Measurements from ENCODE around the gene TIGD7.

The TIGD7 gene, protein sequence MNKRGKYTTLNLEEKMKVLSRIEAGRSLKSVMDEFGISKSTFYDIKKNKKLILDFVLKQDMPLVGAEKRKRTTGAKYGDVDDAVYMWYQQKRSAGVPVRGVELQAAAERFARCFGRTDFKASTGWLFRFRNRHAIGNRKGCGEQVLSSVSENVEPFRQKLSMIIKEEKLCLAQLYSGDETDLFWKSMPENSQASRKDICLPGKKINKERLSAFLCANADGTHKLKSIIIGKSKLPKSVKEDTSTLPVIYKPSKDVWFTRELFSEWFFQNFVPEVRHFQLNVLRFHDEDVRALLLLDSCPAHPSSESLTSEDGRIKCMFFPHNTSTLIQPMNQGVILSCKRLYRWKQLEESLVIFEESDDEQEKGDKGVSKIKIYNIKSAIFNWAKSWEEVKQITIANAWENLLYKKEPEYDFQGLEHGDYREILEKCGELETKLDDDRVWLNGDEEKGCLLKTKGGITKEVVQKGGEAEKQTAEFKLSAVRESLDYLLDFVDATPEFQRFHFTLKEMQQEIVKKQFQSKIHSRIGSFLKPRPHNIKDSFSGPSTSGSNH

DNA sequence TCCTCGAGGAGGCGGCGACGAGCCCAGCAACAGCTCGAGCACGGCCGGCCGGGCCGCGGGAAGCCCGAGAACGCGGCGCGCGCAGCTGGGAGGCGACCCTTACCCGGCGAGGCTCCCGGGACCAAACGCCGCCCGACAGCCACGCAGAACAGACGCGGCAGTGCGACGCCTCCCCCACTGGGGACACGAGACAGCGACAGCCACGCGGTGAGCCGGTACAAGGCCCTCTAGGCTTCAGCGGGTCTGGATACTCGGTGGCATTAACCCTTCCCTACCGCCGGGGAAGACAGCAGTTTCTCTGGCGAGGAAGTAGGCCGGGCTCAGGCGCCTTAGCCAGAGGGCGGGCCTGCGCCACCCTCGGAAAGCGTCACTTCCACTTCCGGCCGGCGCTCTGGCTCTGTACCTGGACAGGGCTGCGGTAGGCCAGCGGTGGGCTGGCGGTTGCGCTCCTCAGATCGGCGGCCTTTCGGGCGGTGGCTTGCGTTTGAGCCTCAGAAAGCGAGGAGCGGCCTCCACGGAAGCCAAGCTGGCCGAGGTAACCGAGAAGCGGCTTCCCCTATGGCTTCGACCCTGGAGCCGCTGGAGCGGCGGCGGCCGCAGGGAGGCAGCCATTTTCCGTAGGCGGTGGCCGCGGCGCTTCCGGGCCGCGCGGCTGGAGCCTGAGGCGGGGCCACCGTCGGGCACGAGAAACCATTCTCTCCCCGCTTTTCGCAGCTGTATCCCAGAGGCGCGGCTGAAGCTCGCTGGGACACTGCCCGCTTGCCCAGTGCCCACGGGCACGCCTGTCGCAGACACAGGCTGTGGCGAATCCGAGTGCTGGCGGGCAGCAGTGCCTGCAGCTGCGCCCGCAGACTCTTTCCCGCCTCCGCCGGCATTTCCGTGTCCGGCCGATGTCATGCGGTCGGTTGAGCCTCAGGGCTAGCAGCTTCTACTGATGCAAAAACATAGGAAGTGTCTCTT is at the start of gene TIGD7, which contains the start of gene ZNF75A:
Gene TIGD7, minus strand, starts transcription at position 322 of the 960 bp plus-strand sequence. CDS start 4,816 bp downstream, outside the sequence.
Gene ZNF75A, plus strand, starts transcription at position 389 of the 960 bp plus-strand sequence. CDS start 2,932 bp downstream, outside the sequence.
- DNase-seq: peak; percentile 79

DNA sequence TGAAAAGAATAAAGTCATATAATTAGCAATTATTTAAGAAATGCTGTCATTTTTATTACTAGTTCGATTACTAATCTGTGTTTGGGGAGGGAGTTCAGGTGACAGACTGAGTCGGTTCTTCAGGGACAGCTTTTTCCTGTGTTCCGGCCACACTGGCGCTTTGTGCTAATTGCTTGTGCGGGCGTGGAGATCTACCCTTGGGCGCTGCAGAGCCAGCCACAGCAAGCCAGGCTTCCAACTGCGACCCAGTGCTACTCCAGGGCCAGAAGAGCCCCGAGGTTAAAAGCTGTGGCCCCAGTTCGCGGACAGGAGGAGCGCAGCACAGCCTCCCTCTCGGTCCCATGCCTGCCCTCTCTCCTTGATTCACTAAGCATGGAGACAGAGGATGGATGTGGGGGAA is 43.9 kb upstream of the TIGD7 start:
- DNase-seq: no peak

DNA sequence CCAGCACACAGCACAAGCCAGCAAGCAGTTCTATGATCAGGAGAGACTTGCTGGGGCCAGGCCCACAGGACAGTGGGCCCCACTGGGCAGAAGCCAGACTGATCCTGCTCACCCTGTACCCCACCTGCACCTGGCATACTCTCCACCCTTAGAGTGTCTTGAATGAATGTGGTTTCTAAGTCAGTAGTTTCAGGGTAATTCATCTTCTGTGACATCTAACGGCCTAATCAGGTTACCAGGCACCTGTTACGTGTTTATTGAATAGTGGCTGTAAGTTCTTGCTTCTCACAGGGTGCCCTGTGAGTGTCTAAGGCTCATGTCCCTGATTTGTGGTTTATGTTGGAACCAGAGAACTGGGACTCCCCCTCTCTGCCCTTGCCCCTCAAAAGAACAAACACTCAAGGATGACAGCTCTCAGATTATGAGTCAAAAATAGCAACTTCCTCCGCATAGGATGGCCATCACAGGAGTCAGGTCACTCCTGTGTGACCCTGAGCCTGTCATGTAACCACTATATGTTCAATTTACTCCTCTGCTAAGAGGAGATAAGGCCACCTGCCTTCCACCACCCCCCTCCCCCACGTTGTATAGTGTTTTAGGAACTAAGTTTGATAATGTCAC is 43.4 kb upstream of the TIGD7 start:
- DNase-seq: no peak

DNA sequence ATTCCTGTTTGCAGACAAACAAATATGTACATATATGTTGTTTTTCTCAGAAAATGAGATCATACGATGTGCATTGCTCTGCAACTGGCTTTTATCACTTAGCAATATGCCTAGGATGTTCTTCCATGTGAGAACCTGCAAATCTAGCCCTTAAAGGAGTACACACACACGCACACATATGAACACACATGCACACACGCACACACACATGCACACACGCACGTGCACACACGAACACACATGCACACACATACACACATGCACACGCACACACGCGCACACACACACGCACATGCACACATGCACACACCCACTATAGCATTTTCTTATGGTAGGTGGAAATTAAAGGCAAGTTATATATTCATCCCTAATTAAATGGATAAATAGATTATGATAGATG is 42.4 kb upstream of the TIGD7 start:
- DNase-seq: no peak

DNA sequence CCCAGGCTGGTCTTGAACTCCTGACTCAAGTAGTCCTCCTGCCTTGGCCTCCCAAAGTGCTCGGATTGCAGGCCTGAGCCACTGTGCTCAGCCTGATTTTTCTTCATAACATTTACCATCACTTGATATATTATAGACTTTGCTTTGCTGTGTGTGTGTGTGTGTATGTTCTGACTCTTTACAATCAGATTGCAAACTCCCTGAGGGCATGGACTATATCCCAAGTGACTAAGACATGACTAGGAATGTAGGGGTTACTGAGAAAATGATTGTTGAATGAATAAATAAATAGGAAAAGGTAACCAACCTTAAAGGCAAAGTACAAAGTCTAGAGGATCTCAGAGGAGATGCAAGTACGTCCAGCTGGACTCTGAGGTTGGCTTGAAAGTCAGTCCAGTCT is 40.8 kb upstream of the TIGD7 start:
- DNase-seq: no peak

DNA sequence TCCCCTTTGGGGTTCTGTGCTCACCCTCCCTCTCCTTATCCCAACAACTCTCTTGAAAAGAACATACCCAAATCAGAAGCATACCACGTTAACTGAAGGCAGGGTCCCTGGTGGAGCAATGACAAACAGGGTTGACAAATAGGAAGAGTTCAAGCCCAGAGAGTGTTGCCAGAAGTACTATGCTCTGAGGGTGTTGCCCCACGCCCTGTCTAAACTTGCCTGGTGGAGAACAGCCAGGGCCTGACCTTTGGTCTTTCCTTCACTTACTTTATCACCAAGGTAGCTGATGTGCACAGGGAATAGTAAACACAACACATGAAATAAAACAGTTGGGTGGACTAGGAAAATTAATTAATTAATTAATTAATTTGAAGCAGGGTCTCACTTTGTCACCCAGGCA is 23.4 kb upstream of the TIGD7 start:
- no peak for DNase-seq

DNA sequence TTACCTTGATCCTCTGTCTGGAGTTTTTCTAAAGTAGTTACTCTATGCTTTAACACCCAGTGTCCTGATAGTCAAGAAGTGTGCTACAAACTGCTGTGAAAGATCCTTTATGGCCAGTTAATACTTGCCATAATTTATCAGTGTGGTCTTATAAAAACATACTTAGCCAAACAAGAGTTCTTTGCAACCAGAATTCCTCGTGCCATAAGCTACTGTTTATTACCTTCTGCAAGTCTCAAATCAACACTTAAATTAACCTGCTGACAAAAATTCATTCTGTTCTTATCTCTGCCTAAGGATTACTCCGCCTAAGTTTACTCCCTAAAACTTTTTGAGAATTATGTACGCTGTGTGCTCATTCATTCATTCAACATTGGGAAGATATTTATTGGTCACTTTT is 22.9 kb upstream of the TIGD7 start:
- no peak for DNase-seq

DNA sequence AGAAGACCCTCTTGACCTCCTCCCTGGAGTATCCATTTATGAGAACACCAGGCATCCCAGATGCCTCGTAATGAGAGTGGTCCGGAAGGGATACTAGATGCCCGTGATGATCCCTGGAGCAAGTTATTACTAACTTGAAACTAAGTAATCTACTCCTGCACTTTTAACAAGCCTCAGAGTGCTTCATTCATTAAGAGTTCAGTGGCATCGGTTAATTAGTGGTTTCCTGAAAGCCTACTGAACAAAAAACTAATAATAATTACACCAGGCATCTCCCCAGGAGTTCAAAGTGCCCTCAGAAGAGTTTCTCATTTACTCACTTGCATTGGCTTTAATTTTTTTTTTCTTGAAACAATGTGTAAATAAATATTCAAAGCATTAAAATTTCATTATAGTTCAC is 22.3 kb upstream of the TIGD7 start:
- no peak for DNase-seq

DNA sequence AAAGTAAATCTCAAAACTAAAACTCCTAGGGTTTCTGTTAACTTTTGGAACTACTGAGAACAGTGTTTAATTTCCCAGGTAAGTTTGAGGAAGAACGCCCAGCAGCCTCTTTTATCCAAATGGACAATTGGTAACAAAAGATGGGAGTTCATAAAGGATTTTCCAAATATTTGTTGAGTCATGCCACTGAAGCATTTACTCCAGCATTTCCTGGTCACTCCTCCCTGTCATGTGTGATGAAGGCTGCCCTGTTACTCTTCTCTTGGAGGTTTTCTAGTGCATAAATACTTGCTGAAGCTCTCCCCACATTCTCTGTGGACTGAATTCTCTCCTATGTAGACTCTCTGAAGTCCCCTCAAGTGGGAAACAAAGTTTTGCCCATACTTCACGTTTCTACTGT is 16.6 kb upstream of the TIGD7 start:
- DNase-seq: no peak

DNA sequence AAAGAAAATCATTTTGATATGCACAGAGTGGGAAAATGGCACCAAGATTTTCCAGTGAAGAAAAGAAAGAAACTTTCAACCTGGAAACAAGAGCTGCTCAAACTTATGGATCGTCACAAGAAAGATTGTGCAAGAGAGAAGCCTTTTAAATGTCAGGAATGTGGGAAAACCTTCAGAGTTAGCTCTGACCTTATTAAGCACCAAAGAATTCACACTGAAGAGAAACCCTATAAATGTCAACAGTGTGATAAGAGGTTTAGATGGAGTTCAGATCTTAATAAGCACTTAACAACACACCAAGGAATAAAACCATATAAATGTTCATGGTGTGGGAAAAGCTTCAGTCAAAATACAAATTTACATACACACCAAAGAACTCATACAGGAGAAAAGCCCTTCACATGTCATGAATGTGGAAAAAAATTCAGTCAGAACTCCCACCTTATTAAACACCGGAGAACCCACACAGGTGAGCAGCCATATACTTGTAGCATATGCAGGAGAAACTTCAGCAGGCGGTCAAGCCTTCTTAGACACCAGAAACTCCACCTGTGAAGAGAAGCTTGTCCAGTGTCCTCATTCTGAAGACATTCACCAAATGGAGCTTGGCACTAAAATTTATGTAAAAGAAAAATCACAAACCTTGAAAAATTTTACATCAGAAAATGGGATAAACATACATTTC is 12.2 kb upstream of the TIGD7 start:
- DNase-seq: no peak

DNA sequence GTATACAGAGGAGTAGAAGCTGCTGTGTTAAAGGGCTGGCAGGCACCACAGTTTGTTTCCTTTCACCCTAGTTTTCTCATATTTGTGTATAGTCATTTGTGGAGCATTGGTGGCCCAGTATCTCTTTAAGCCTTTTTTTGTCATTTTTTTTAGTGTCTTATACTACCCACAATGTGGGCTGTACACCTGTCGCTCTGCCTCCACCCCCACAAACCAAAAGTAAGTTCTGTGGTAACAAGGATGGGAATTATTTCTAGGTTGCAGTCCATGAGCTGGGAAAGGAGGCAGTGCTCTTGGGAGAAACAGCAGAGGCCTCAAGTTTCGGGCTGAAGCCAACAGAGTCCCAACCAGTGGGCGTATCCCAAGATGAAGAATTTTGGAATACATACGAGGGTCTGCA is 6.3 kb upstream of the TIGD7 start:
- DNase-seq: no peak

DNA sequence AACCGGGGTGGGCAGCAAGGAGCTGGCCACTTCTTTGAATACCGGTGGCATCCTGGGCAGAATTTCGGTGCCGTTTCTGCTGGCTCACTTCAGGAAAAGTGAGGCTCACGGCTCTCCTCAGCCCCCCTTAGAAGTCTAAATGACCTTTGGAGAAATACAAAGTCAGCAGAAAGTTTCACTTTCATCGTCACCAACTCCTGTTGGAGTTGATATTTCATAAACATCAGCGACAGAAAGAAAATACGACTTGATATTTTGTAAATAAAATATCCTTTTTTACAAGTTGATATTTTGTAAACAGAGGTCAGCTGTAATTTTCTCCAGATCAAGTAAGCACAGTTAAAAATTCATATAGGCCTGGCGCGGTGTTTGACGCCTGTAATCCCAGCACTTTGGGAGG is 848 bp upstream of the TIGD7 start:
- DNase-seq: no peak

DNA sequence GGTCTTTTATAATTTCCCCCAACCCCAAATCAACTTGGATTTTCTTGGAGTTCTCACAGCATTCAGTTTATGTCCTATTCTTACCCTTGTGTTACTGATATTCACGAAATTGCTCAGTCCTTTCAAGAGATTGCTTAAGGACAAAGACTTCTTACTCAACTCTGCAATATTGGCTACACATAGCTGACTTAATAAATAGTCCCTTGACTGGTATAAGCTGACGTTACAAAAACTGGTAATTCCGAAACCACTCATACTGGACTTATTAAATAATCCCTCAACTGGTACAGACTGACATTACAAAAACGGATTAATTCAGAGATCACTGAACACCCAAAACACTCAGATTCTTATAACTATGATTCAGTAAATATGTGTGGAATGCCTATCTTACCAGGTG is 860 bp downstream of the TIGD7 start:
- DNase-seq: no peak

DNA sequence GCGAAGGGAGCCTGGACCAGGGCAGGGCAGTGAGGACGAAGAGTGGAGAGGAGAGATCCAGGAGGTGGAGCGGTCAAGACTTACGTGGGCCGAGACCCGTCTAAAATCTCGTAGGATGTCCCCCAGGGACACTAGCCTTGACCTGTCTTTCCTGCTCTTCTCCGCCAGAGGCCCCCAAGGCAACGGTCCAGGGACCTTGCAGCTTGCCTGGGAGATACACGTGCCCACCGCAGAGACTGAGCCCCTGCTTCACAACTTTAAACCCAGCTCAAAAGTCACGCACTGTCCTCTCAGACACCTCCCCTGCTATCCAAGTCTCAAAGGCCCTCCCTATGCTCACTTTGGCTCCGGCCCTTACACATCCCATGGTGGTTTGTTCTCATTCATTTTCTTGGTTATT is 9.4 kb downstream of the TIGD7 start:
- DNase-seq: no peak

DNA sequence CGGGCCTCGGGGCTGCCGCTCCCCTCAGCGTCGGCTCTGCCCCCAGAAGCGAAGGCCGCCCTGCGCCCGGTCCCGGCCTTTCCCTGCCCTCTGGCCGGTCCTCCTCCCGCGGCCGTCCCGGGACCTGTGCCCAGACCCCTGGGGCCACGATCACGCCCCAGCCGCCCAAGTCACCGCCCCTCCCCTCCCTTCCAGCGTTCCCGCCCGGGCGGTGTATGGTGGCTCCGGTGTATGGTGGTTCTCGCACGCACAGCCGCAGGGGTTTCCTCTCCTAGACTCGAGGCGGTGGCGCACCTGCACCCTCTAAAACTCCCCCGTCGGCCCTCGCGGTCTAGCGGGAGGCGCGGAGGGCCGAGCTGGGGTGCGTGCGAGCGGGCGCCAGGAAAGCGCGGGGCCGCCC is 10.0 kb downstream of the TIGD7 start:
- DNase-seq: no peak

DNA sequence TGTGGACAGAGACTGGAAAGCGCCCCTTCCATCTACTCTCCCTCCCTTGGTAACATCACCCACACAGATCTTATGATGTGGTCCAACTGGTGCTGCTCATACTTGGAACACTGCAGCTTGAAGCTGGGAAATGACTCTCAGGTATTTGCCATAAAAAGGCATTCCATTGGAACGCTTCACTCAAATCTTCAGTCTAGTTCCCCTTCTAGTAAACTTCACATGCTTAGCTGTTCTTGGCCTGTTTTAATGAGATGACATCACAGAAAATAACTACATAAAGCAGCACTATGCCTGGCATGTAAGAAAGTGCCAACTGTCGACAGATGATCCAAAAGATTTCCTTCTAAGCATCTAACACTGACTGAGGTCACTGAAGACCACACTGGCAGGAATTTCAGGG is 12.6 kb downstream of the TIGD7 start:
- DNase-seq: no peak

DNA sequence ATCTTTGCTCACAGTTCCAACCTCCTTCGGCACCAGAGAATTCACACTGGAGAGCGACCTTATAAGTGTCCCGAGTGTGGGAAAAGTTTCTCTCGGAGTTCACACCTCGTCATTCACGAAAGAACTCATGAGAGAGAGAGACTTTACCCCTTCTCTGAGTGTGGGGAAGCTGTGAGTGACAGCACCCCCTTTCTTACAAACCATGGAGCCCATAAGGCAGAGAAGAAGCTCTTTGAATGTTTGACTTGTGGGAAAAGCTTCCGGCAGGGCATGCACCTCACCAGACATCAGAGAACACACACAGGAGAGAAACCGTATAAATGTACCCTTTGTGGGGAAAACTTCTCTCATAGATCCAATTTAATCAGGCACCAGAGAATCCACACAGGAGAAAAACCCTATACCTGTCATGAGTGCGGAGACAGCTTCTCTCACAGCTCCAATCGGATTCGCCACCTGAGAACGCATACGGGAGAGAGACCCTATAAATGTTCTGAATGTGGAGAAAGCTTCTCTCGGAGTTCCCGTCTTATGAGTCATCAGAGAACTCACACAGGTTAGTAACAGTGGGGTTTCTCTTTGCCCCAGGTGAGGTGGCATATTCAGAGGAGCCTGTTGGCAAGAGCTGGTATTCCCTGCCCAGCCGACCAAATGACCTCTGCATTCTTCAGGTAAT is 15.1 kb downstream of the TIGD7 start:
- no peak for DNase-seq

DNA sequence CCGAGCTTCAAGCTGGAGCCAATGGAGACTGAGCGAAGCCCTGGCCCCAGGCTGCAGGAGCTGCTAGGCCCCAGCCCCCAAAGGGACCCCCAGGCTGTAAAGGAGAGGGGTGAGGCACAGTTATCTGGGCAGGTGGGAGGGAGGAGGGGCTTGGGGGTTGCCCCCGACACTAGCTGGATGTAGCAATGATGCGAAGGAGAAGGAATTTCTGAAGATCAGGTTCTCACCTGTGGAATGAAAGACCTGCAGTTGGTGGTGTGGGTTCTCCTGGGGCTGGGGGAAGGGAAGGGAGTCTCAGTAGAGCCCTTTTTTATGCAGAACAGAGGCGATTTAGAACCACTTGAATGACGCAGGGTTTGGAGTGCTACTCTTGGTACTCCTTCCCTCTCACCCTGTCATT is 20.1 kb downstream of the TIGD7 start:
- no peak for DNase-seq

DNA sequence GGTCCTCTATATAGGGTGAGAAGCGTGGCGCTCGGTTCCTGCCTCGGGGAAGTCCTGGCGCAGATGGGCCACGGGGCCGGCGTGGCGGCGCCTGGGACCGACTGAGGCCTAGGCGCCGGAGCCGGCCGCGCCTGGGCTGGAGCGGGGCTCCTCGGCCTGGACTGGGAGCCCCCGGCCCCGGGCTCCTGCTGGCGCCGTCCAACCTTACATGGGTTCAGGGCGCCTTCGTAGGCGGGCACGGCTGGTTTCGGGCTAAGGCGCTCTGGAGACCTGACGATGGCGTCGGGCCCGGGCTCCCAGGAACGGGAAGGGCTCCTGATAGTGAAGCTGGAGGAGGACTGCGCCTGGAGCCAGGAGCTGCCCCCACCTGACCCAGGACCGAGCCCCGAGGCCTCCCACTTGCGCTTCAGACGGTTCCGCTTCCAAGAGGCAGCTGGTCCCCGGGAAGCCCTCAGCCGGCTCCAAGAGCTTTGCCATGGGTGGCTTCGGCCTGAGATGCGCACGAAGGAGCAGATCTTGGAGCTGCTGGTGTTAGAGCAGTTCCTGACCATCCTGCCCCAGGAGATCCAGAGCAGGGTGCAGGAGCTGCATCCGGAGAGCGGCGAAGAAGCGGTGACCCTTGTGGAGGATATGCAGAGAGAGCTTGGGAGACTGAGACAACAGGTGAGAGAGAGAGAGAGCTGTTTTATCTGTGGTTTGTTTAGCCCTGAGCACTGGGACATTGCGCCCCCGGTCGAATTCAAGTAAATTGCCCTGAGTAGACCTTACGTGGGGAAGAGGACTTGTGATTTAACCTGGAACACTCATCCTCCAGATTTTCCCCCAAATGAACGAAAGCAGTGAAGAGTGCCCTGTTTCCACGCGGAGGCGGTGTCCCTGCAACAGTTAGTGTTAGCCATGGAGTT is 21.4 kb downstream of the TIGD7 start:
- DNase-seq: no peak

DNA sequence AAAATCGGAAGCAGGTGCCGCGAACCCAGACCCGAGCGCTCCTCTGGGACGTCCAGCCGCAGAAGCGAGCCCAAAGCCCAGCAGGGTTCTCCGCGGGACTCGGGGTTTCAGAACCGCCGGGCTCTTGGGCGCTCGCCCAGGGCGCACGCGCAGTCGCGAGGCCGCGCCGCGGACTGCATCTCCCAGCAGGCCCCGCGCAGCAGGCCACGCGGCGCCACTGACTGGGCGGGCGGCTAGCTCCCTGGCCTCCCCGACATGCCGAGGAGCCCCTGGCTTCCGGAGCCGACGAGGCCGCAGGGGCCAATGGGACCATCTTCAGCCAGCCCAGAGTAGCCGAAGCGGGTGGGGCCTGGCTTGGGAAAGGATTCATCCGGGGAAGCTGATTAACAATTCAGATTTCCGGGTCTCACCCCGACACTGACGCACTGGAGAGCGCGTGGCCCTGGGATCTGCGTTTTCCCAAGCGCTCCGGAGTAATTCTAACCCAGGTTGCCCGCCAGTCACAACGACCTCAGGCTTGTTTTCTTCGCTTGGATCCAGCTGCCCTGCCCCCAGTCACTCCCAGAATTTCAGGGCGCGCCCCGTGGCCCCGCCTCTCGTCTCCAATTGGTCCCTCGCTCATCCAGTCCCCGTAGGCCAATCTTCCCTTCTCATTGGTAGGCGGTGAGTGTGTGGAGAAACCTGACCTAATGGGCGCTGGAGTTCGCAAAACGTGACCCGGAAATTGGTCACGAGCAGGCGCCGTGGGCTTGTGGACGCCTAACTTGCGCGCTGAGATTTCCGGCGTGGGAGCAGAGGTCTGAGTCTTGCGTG is 22.3 kb downstream of the TIGD7 start, which contains the start of gene ZNF263:
Gene ZNF263, plus strand, starts transcription at position 762 of the 813 bp plus-strand sequence. CDS start 328 bp downstream, outside the sequence.
- DNase-seq: peak; percentile 91
